ENCODE results near the gene CCZ1.
"Not testable (repeated sequence)": the region's sequence is repeated elsewhere in the genome, so short reads cannot be mapped to it uniquely, and the experiment has no call there.

Gene CCZ1

GRCh38 chr7:5904726-5905125 is 6.2 kb downstream of the CCZ1 start:
- H3K4me3 ChIP-seq (ENCODE audit: low read length in 2 of 2); H3K4me1 ChIP-seq (ENCODE audit: control insufficient read depth in 2 of 2, insufficient read depth in 2 of 2, low read length in 2 of 2); H3K36me3 ChIP-seq (ENCODE audit: control insufficient read depth in 2 of 2, insufficient read depth in 2 of 2, low read length in 2 of 2); H3K27me3 ChIP-seq (ENCODE audit: control insufficient read depth in 2 of 2, insufficient read depth in 2 of 2, low read length in 2 of 2); H3K27ac ChIP-seq (ENCODE audit: low read depth in 2 of 2, low read length in 2 of 2); H3K9ac ChIP-seq (ENCODE audit: low read depth in 1 of 2, low read length in 2 of 2); H3K9me3 ChIP-seq (ENCODE audit: control insufficient read depth in 2 of 2, low read length in 2 of 2): not testable (repeated sequence)

GRCh38 chr7:5908835-5909234 is 10.3 kb downstream of the CCZ1 start:
- H3K4me3 ChIP-seq (ENCODE audit: low read length in 2 of 2); H3K4me1 ChIP-seq (ENCODE audit: control insufficient read depth in 2 of 2, insufficient read depth in 2 of 2, low read length in 2 of 2); H3K27ac ChIP-seq (ENCODE audit: low read depth in 2 of 2, low read length in 2 of 2); H3K36me3 ChIP-seq (ENCODE audit: control insufficient read depth in 2 of 2, insufficient read depth in 2 of 2, low read length in 2 of 2); H3K9ac ChIP-seq (ENCODE audit: low read depth in 1 of 2, low read length in 2 of 2); H3K9me3 ChIP-seq (ENCODE audit: control insufficient read depth in 2 of 2, low read length in 2 of 2); H3K27me3 ChIP-seq (ENCODE audit: control insufficient read depth in 2 of 2, insufficient read depth in 2 of 2, low read length in 2 of 2): not testable (repeated sequence)

- H3K27me3 ChIP-seq (ENCODE audit: control insufficient read depth in 2 of 2, insufficient read depth in 2 of 2, low read length in 2 of 2); H3K4me1 ChIP-seq (ENCODE audit: control insufficient read depth in 2 of 2, insufficient read depth in 2 of 2, low read length in 2 of 2); H3K4me3 ChIP-seq (ENCODE audit: low read length in 2 of 2); H3K36me3 ChIP-seq (ENCODE audit: control insufficient read depth in 2 of 2, insufficient read depth in 2 of 2, low read length in 2 of 2); H3K9ac ChIP-seq (ENCODE audit: low read depth in 1 of 2, low read length in 2 of 2); H3K27ac ChIP-seq (ENCODE audit: low read depth in 2 of 2, low read length in 2 of 2); H3K9me3 ChIP-seq (ENCODE audit: control insufficient read depth in 2 of 2, low read length in 2 of 2): not testable (repeated sequence)
Measured at GRCh38 chr7:5916529-5916928, 18.0 kb downstream of the CCZ1 start.

GRCh38 chr7:5924180-5924579 is 25.6 kb downstream of the CCZ1 start:
- H3K27me3 ChIP-seq (ENCODE audit: control insufficient read depth in 2 of 2, insufficient read depth in 2 of 2, low read length in 2 of 2); H3K9me3 ChIP-seq (ENCODE audit: control insufficient read depth in 2 of 2, low read length in 2 of 2); H3K27ac ChIP-seq (ENCODE audit: low read depth in 2 of 2, low read length in 2 of 2); H3K4me3 ChIP-seq (ENCODE audit: low read length in 2 of 2); H3K4me1 ChIP-seq (ENCODE audit: control insufficient read depth in 2 of 2, insufficient read depth in 2 of 2, low read length in 2 of 2); H3K9ac ChIP-seq (ENCODE audit: low read depth in 1 of 2, low read length in 2 of 2); H3K36me3 ChIP-seq (ENCODE audit: control insufficient read depth in 2 of 2, insufficient read depth in 2 of 2, low read length in 2 of 2): not testable (repeated sequence)

GRCh38 chr7:5924630-5925029 is 26.1 kb downstream of the CCZ1 start:
- H3K9me3 ChIP-seq (ENCODE audit: control insufficient read depth in 2 of 2, low read length in 2 of 2); H3K27ac ChIP-seq (ENCODE audit: low read depth in 2 of 2, low read length in 2 of 2); H3K4me3 ChIP-seq (ENCODE audit: low read length in 2 of 2); H3K9ac ChIP-seq (ENCODE audit: low read depth in 1 of 2, low read length in 2 of 2); H3K36me3 ChIP-seq (ENCODE audit: control insufficient read depth in 2 of 2, insufficient read depth in 2 of 2, low read length in 2 of 2); H3K4me1 ChIP-seq (ENCODE audit: control insufficient read depth in 2 of 2, insufficient read depth in 2 of 2, low read length in 2 of 2); H3K27me3 ChIP-seq (ENCODE audit: control insufficient read depth in 2 of 2, insufficient read depth in 2 of 2, low read length in 2 of 2): not testable (repeated sequence)

GRCh38 chr7:5926263-5926870 is 27.8 kb downstream of the CCZ1 start:
- H3K27me3 ChIP-seq (ENCODE audit: control insufficient read depth in 2 of 2, insufficient read depth in 2 of 2, low read length in 2 of 2); H3K9ac ChIP-seq (ENCODE audit: low read depth in 1 of 2, low read length in 2 of 2); H3K4me3 ChIP-seq (ENCODE audit: low read length in 2 of 2); H3K36me3 ChIP-seq (ENCODE audit: control insufficient read depth in 2 of 2, insufficient read depth in 2 of 2, low read length in 2 of 2); H3K27ac ChIP-seq (ENCODE audit: low read depth in 2 of 2, low read length in 2 of 2); H3K9me3 ChIP-seq (ENCODE audit: control insufficient read depth in 2 of 2, low read length in 2 of 2); H3K4me1 ChIP-seq (ENCODE audit: control insufficient read depth in 2 of 2, insufficient read depth in 2 of 2, low read length in 2 of 2): not testable (repeated sequence)

GRCh38 chr7:5930290-5930689 is 31.8 kb downstream of the CCZ1 start:
- H3K27ac ChIP-seq (ENCODE audit: low read depth in 2 of 2, low read length in 2 of 2); H3K27me3 ChIP-seq (ENCODE audit: control insufficient read depth in 2 of 2, insufficient read depth in 2 of 2, low read length in 2 of 2); H3K4me1 ChIP-seq (ENCODE audit: control insufficient read depth in 2 of 2, insufficient read depth in 2 of 2, low read length in 2 of 2); H3K4me3 ChIP-seq (ENCODE audit: low read length in 2 of 2); H3K36me3 ChIP-seq (ENCODE audit: control insufficient read depth in 2 of 2, insufficient read depth in 2 of 2, low read length in 2 of 2); H3K9ac ChIP-seq (ENCODE audit: low read depth in 1 of 2, low read length in 2 of 2); H3K9me3 ChIP-seq (ENCODE audit: control insufficient read depth in 2 of 2, low read length in 2 of 2): not testable (repeated sequence)

- H3K4me1 ChIP-seq (ENCODE audit: control insufficient read depth in 2 of 2, insufficient read depth in 2 of 2, low read length in 2 of 2); H3K9ac ChIP-seq (ENCODE audit: low read depth in 1 of 2, low read length in 2 of 2); H3K4me3 ChIP-seq (ENCODE audit: low read length in 2 of 2); H3K9me3 ChIP-seq (ENCODE audit: control insufficient read depth in 2 of 2, low read length in 2 of 2); H3K27ac ChIP-seq (ENCODE audit: low read depth in 2 of 2, low read length in 2 of 2); H3K27me3 ChIP-seq (ENCODE audit: control insufficient read depth in 2 of 2, insufficient read depth in 2 of 2, low read length in 2 of 2); H3K36me3 ChIP-seq (ENCODE audit: control insufficient read depth in 2 of 2, insufficient read depth in 2 of 2, low read length in 2 of 2): not testable (repeated sequence)
Measured at GRCh38 chr7:5931250-5931649, 32.7 kb downstream of the CCZ1 start.

- H3K4me1 ChIP-seq (ENCODE audit: control insufficient read depth in 2 of 2, insufficient read depth in 2 of 2, low read length in 2 of 2); H3K27me3 ChIP-seq (ENCODE audit: control insufficient read depth in 2 of 2, insufficient read depth in 2 of 2, low read length in 2 of 2); H3K4me3 ChIP-seq (ENCODE audit: low read length in 2 of 2); H3K9ac ChIP-seq (ENCODE audit: low read depth in 1 of 2, low read length in 2 of 2); H3K27ac ChIP-seq (ENCODE audit: low read depth in 2 of 2, low read length in 2 of 2); H3K9me3 ChIP-seq (ENCODE audit: control insufficient read depth in 2 of 2, low read length in 2 of 2); H3K36me3 ChIP-seq (ENCODE audit: control insufficient read depth in 2 of 2, insufficient read depth in 2 of 2, low read length in 2 of 2): not testable (repeated sequence)
Measured at GRCh38 chr7:5931905-5932644, 33.5 kb downstream of the CCZ1 start.

GRCh38 chr7:5934945-5935450 is 36.5 kb downstream of the CCZ1 start:
- not testable (repeated sequence) for H3K4me1 ChIP-seq (ENCODE audit: control insufficient read depth in 2 of 2, insufficient read depth in 2 of 2, low read length in 2 of 2); H3K9ac ChIP-seq (ENCODE audit: low read depth in 1 of 2, low read length in 2 of 2); H3K27ac ChIP-seq (ENCODE audit: low read depth in 2 of 2, low read length in 2 of 2); H3K36me3 ChIP-seq (ENCODE audit: control insufficient read depth in 2 of 2, insufficient read depth in 2 of 2, low read length in 2 of 2); H3K27me3 ChIP-seq (ENCODE audit: control insufficient read depth in 2 of 2, insufficient read depth in 2 of 2, low read length in 2 of 2); H3K9me3 ChIP-seq (ENCODE audit: control insufficient read depth in 2 of 2, low read length in 2 of 2); H3K4me3 ChIP-seq (ENCODE audit: low read length in 2 of 2)

All from mucosa of rectum (tissue), 2 donors.